Fibroblast of villous mesenchyme (primary cell): ENCODE data around the gene SULT2B1. TPM values are rescaled to one million over a fixed set of nuclear protein-coding genes. Genes with fewer than 3 reads are reported as not detected.

Experiments
- DNase-seq: peaks from one replicate; pipeline ENCODE4 v3.0.0-alpha.2; 2010; ENCODE audit warnings: low read depth
- H3K4me3 ChIP-seq: 2 replicates; pipeline ENCODE4 v1.5.1; 2011; ENCODE audit warnings: low read depth, mild to moderate bottlenecking, low read length
- CTCF ChIP-seq: IDR thresholded peaks from 2 replicates; pipeline ENCODE4 v1.5.1; 2012; ENCODE audit warnings: low read depth, mild to moderate bottlenecking, low read length; ENCODE audit not compliant: insufficient read depth
- total RNA-seq: library from RNA; depleted of rRNA; stranded (reverse); fragments of >200 nt; gene quantifications from 2 replicates; pipeline ENCODE4 v1.2.3, GENCODE V29; 2012

The SULT2B1 gene
- total RNA-seq, 1 donor, result not detected

GRCh38 chr19:48510421-48511268 is 41.3 kb upstream of the SULT2B1 start:
- TF ChIP-seq CTCF, result no peak
- DNase-seq, result peak; percentile 31
- H3K4me3 ChIP-seq, result no peak overlapping the region

GRCh38 chr19:48511321-48511731 is 40.6 kb upstream of the SULT2B1 start:
- TF ChIP-seq CTCF, result no peak
- no peak overlapping the region for H3K4me3 ChIP-seq
- DNase-seq, result no peak

- DNase-seq, result no peak
- H3K4me3 ChIP-seq, result no peak within 1 kb of the TSS
- no peak for TF ChIP-seq CTCF
Measured at GRCh38 chr19:48511800-48512503, 40.0 kb upstream of the SULT2B1 start, which contains the start of gene LMTK3. Gene LMTK3 (minus strand): TSS chr19:48511835. CDS start chr19:48511576, 259 bp downstream.

GRCh38 chr19:48512504-48513288 is 39.3 kb upstream of the SULT2B1 start:
- no peak for DNase-seq
- no peak for TF ChIP-seq CTCF
- peak overlapping the region; percentile 72 for H3K4me3 ChIP-seq

- peak; percentile 58 for DNase-seq
- H3K4me3 ChIP-seq, result peak overlapping the region; percentile 72
- TF ChIP-seq CTCF, result no peak
Measured at GRCh38 chr19:48513289-48514122, 38.5 kb upstream of the SULT2B1 start.

- no peak for DNase-seq
- H3K4me3 ChIP-seq, result peak overlapping the region; percentile 72
- TF ChIP-seq CTCF, result no peak
Measured at GRCh38 chr19:48514123-48514458, 37.9 kb upstream of the SULT2B1 start.
